Retinal pigment epithelial cell (primary cell): ENCODE data around the gene PDE4D.

Source experiments
- DNase-seq: peaks from one replicate; pipeline ENCODE4 v3.0.0-alpha.2; 2010; ENCODE audit warnings: low read depth
- H3K4me3 ChIP-seq: 2 replicates; pipeline ENCODE4 v1.5.1; 2011; ENCODE audit warnings: mild to moderate bottlenecking, low read length, control low read depth, moderate library complexity
- CTCF ChIP-seq: conservative IDR thresholded peaks from 2 replicates; pipeline ENCODE4 v1.5.1; 2011; ENCODE audit warnings: low read depth, low read length, control low read depth, inconsistent platforms

The PDE4D gene

GRCh38 chr5:59832577-59833301 is 60.8 kb downstream of the PDE4D start:
- DNase-seq: no peak

GRCh38 chr5:59831326-59832010 is 62.1 kb downstream of the PDE4D start:
- no peak for TF ChIP-seq CTCF
- DNase-seq: no peak
- no peak overlapping the region for H3K4me3 ChIP-seq

More at GRCh38 chr5:59832577-59833301, 60.8 kb downstream of the PDE4D start:
- no peak overlapping the region for H3K4me3 ChIP-seq
- TF ChIP-seq CTCF: no peak

- TF ChIP-seq CTCF: no peak
- H3K4me3 ChIP-seq: no peak overlapping the region
- DNase-seq: no peak
These were observed 62.9 kb downstream of the PDE4D start for GRCh38 chr5:59830536-59831200.

- no peak for TF ChIP-seq CTCF
- H3K4me3 ChIP-seq: no peak overlapping the region
- no peak for DNase-seq
These were observed 63.6 kb downstream of the PDE4D start for GRCh38 chr5:59829922-59830321.

- H3K4me3 ChIP-seq: no peak overlapping the region
- DNase-seq: peak; percentile 58
- TF ChIP-seq CTCF: no peak
These were observed 64.1 kb downstream of the PDE4D start for GRCh38 chr5:59829386-59829785.

- no peak for DNase-seq
- TF ChIP-seq CTCF: no peak
- no peak overlapping the region for H3K4me3 ChIP-seq
These were observed 64.9 kb downstream of the PDE4D start for GRCh38 chr5:59828623-59829022.
